MG63 (cell line): ENCODE data around the gene CRYBB3. TPM values are rescaled to one million over a fixed set of nuclear protein-coding genes. Genes with fewer than 3 reads are reported as not detected.

Experiments
- total RNA-seq: library from RNA; depleted of rRNA; stranded (reverse); fragments of >200 nt; shearing (Covaris generic); gene quantifications from 2 replicates; pipeline ENCODE4 v1.2.3, GENCODE V29; 2014; ENCODE audit warnings: low replicate concordance; rRNA removed

Gene CRYBB3
- total RNA-seq, 1 experiment from 2014 or later, result not detected

Other genes starting within 250 kb of the CRYBB3 start
- gene KIAA1671, start 247.1 kb upstream of the CRYBB3 start, total RNA-seq, result 7.5 and 10.2 TPM in 2 replicates
- not detected in 2 replicates for gene CRYBB2, start 19.8 kb downstream of the CRYBB3 start, total RNA-seq